ENCODE results near the gene HTR7. TPM values are rescaled to one million over a fixed set of nuclear protein-coding genes. Genes with fewer than 3 reads are reported as not detected.

HTR7 gene
- total and polyA plus RNA-seq, 8 donors, result 0.04 to 0.37 (median 0.08) TPM; not detected in 2

DNA sequence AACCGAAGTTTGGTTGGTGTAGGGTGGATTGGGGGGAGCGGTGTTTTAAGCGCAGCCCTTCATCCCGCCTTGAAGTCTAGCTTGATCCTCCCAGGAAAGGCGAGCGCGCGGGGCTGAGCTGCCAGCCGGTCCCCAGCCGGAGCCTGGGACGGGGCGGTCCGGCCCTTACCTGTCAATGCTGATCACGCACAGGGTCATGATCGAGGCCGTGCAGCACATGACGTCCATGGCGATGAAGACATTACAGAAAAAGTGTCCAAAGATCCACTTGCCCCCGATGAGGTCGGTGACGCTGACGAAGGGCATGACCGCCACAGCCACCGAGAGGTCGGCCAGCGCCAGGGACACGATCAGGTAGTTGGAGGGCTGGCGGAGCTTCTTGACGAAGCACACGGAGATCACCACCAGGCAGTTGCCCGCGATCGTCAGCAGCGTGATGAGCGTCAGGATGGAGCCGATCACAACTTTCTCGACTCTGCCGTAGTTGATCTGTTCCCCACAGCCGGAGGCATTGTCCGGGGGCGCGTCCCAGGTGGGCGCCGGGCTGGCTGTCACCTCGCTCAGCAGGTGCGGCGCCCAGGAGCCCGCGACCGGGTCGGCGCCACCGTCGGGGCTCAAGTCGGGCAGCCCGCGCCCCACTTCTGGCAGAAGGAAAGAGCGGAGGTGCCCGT is 740 bp downstream of the HTR7 start:
- DNase-seq, result peak in 3 of 6 donors; percentile 11 to 66 (median 60)
- peak overlapping the region; percentile 35 to 67 (median 48) for H3K4me3 ChIP-seq
- H3K27me3 ChIP-seq, result peaks cover 0 to 41% (median 18%) of the 10 kb centered on the region in 4 donors
- TF ChIP-seq, protein P1, sequence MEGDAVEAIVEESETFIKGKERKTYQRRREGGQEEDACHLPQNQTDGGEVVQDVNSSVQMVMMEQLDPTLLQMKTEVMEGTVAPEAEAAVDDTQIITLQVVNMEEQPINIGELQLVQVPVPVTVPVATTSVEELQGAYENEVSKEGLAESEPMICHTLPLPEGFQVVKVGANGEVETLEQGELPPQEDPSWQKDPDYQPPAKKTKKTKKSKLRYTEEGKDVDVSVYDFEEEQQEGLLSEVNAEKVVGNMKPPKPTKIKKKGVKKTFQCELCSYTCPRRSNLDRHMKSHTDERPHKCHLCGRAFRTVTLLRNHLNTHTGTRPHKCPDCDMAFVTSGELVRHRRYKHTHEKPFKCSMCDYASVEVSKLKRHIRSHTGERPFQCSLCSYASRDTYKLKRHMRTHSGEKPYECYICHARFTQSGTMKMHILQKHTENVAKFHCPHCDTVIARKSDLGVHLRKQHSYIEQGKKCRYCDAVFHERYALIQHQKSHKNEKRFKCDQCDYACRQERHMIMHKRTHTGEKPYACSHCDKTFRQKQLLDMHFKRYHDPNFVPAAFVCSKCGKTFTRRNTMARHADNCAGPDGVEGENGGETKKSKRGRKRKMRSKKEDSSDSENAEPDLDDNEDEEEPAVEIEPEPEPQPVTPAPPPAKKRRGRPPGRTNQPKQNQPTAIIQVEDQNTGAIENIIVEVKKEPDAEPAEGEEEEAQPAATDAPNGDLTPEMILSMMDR (IDR thresholded peaks at IDR 0.05), result no peak
- peak in 3 of 4 donors; percentile 13 to 16 (median 13) for ATAC-seq
- no peaks in the 10 kb centered on the region for H3K9me3 ChIP-seq
- H3K27ac ChIP-seq, result peak overlapping the region in 2 of 4 donors; percentile 19 to 22
- intact Hi-C loops (cut with DNase I), result no loop called here
- no peaks in the 10 kb centered on the region for H3K4me1 ChIP-seq
- H3K36me3 ChIP-seq, result no peaks in the 10 kb centered on the region
- no peak for FAIRE-seq
- WGBS, 2 donors, result 8 to 11% methylated on average over 44 to 59 of the region's 59 CpGs

- no peak for DNase-seq
- H3K4me1 ChIP-seq, result no peaks in the 10 kb centered on the region
- no peak for ATAC-seq
- no peak overlapping the region for H3K4me3 ChIP-seq
- TF ChIP-seq, protein P1 (IDR thresholded peaks at IDR 0.05), result no peak
- H3K36me3 ChIP-seq, result no peaks in the 10 kb centered on the region
- intact Hi-C loops (cut with DNase I), result no loop called here
- 94% methylated on average over 3 of the region's 3 CpGs for WGBS, 2 donors
- no peak overlapping the region for H3K27ac ChIP-seq
- no peaks in the 10 kb centered on the region for H3K9me3 ChIP-seq
- peaks cover 0 to 41% (median 18%) of the 10 kb centered on the region in 4 donors for H3K27me3 ChIP-seq
- FAIRE-seq, result no peak
Measured at GRCh38 chr10:90856261-90856660, 1.6 kb downstream of the HTR7 start.

- Histone ChIP-seq H3K27me3 (peaks cover 0 to 41% (median 18%) of the 10 kb centered on the region in 4 donors), H3K4me1 (no peaks in the 10 kb centered on the region), H3K36me3 (no peaks in the 10 kb centered on the region), H3K9me3 (no peaks in the 10 kb centered on the region), H3K27ac (no peak overlapping the region), H3K4me3 (no peak overlapping the region)
- DNase-seq (no peak), FAIRE-seq (no peak), ATAC-seq (no peak)
- WGBS, 2 donors, result 66 to 74% methylated on average over 3 of the region's 3 CpGs
- intact Hi-C loops (cut with DNase I), result no loop called here
- TF ChIP-seq, protein P1 (IDR thresholded peaks at IDR 0.05), result no peak
Measured at GRCh38 chr10:90855126-90855525, 2.7 kb downstream of the HTR7 start.

DNA sequence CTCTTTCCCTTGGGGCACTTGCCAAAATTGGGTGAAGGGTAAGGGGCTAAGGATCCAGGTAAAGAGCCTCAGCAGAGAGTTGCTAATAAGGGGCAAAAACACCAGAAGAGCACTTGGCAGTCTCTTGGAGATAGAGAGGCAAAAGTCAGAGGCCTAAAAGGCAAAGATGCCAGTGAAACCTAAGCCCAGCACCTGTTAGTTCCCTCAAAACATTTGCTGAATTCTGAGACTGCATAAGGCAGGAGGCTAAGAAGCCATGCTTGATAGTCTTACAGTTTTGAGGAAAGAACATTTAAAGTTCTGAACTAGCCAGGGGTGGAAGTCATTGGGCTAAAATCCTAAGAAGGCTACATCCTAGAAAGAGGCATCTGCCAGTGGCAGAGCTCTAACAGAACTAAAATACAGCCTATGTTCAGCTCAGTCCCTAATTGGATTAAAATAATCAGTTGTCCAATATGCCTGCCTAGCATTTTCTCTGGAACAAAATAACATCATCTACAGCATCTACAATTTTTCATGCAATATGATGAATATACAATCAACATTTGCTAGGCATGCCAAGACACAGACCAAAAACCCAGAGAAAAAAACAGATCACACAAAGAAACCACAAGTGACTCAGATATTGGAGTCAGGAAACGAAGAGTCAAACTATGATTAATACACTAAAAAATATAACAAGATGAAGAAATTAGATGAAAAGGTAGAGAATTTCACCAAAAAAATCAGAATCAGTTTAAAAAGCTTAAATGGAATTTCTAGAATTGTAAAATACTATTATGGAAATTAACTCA is 7.7 kb downstream of the HTR7 start:
- no peak for ATAC-seq
- intact Hi-C loops (cut with DNase I), result no loop called here
- no peaks in the 10 kb centered on the region for H3K9me3 ChIP-seq
- H3K27me3 ChIP-seq, result peaks cover 0 to 30% (median 9%) of the 10 kb centered on the region in 4 donors
- H3K4me1 ChIP-seq, result no peaks in the 10 kb centered on the region
- 72 to 83% methylated on average over 1 of the region's 1 CpG for WGBS, 2 donors
- FAIRE-seq, result no peak
- no peak overlapping the region for H3K4me3 ChIP-seq
- H3K27ac ChIP-seq, result no peak overlapping the region
- no peaks in the 10 kb centered on the region for H3K36me3 ChIP-seq
- no peak for DNase-seq
- TF ChIP-seq, protein P1 (IDR thresholded peaks at IDR 0.05), result no peak

Measured in pancreas (tissue), 10 donors.